H1 (cell line): ENCODE data around the gene GATAD2B. TPM values are rescaled to one million over a fixed set of nuclear protein-coding genes. Genes with fewer than 3 reads are reported as not detected.

Experiments used
- CBX8 ChIP-seq: fragments of 300-800, 300-1000 bp; sonication (generic); IDR thresholded peaks from 2 replicates; pipeline ENCODE4 v1.7.1; 2016; ENCODE audit warnings: low read depth, low read length, borderline replicate concordance
- EGR1 ChIP-seq: IDR thresholded peaks from 2 replicates; pipeline ENCODE4 v1.6.1; 2011; ENCODE audit warnings: low read depth, low read length, borderline replicate concordance
- EP300 ChIP-seq, 2 experiments: IDR thresholded peaks; 1 replicate in 1 of 2; 2 replicates in 1 of 2; pipeline ENCODE4 v1.6.1; 2011 to 2012; ENCODE audit warnings: low read depth in 2 of 2, low read length in 2 of 2, mild to moderate bottlenecking in 2 of 2, borderline replicate concordance in 1 of 2, inconsistent platforms in 1 of 2, moderate library complexity in 1 of 2
- JUN ChIP-seq: IDR thresholded peaks from 2 replicates; pipeline ENCODE4 v1.6.1; 2011; ENCODE audit warnings: low read depth, mild to moderate bottlenecking, improper control_type of control experiment, low read length
- TBP ChIP-seq: IDR thresholded peaks from 2 replicates; pipeline ENCODE4 v1.6.1; 2011; ENCODE audit warnings: low read depth, low read length, improper control_type of control experiment
- USF2 ChIP-seq: IDR thresholded peaks from 2 replicates; pipeline ENCODE4 v1.6.1; 2011; ENCODE audit warnings: low read length, improper control_type of control experiment
- polyA plus RNA-seq, 7 experiments: library from polyadenylated mRNA; depleted of rRNA in 3 of 7; stranded (reverse) in 5 of 7; unstranded in 2 of 7; fragments of >200 nt in 5 of 7; fragments of 200-250 nt in 2 of 7; gene quantifications; 1 replicate in 5 of 7; 2 replicates in 1 of 7; 4 replicates in 1 of 7; pipeline versions ENCODE4 v1.2.1 to v1.2.3, GENCODE V29; 2011 to 2013; ENCODE audit warnings: missing spikeins in 2 of 7, mixed read lengths in 2 of 7
- total RNA-seq: library from RNA; stranded (reverse); fragmentation: NEBNext Ultra II Directional; extraction: Animal tissue kit (Norgen Biotek cat#: 25700); gene quantifications from 2 replicates; pipeline ENCODE4 v1.2.1, GENCODE V29; 2021

Gene GATAD2B
- total and polyA plus RNA-seq, 2 of the 8 experiments (the other 6 are each of a cell fraction or from before 2014, with no cell fraction given): 8.4 to 39.1 TPM

- TF ChIP-seq CBX8 (no peak), EGR1 (no peak), TBP (no peak), USF2 (no peak), EP300 (IDR thresholded peaks at IDR 0.05; ENCODE audit: borderline replicate concordance in 1 of 2, low read depth in 2 of 2, low read length in 2 of 2) (no peak), JUN (no peak)
Measured at GRCh38 chr1:153951801-153952200, 29.0 kb upstream of the GATAD2B start (continued).
